ENCODE results near the gene KCNAB1.

KCNAB1 gene

GRCh38 chr3:156433138-156433537 lies 312.8 kb downstream of the KCNAB1 start:
- no peak for TF ChIP-seq EZH2phosphoT487 (IDR thresholded peaks at IDR 0.05; ENCODE audit: low read length)
- TF ChIP-seq EZH2 (optimal IDR thresholded peaks at IDR 0.05; ENCODE audit: low read depth, low read length), result no peak
- TF ChIP-seq, protein P1, sequence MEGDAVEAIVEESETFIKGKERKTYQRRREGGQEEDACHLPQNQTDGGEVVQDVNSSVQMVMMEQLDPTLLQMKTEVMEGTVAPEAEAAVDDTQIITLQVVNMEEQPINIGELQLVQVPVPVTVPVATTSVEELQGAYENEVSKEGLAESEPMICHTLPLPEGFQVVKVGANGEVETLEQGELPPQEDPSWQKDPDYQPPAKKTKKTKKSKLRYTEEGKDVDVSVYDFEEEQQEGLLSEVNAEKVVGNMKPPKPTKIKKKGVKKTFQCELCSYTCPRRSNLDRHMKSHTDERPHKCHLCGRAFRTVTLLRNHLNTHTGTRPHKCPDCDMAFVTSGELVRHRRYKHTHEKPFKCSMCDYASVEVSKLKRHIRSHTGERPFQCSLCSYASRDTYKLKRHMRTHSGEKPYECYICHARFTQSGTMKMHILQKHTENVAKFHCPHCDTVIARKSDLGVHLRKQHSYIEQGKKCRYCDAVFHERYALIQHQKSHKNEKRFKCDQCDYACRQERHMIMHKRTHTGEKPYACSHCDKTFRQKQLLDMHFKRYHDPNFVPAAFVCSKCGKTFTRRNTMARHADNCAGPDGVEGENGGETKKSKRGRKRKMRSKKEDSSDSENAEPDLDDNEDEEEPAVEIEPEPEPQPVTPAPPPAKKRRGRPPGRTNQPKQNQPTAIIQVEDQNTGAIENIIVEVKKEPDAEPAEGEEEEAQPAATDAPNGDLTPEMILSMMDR (IDR thresholded peaks at IDR 0.05; ENCODE audit: low read length), result no peak
- H3K4me2 ChIP-seq (ENCODE audit: low read depth, low read length), result no peak overlapping the region
- H3K9me3 ChIP-seq (replicated peaks; ENCODE audit: insufficient read depth, low read length), result no peaks in the 10 kb centered on the region
- no peak overlapping the region for H3K9ac ChIP-seq (ENCODE audit: low read length)
- no peaks in the 10 kb centered on the region for H3K36me3 ChIP-seq (replicated peaks; ENCODE audit: insufficient read depth, low read length)
- H3K27me3 ChIP-seq (replicated peaks; ENCODE audit: insufficient read depth, low read length), result no peaks in the 10 kb centered on the region
- H3F3A ChIP-seq (ENCODE audit: insufficient read depth, low read length), result no peaks in the 10 kb centered on the region
- no peak overlapping the region for H2AFZ ChIP-seq (ENCODE audit: low read length)
- H3K79me2 ChIP-seq (ENCODE audit: low read length), result no peaks in the 10 kb centered on the region
- no peak for DNase-seq
- H3K9me2 ChIP-seq (replicated peaks; ENCODE audit: insufficient read depth, low read length), result no peaks in the 10 kb centered on the region
- no peak overlapping the region for H3K4me3 ChIP-seq (ENCODE audit: low read length)
- H4K20me1 ChIP-seq (ENCODE audit: insufficient read depth, low read length), result no peaks in the 10 kb centered on the region
- H3K27ac ChIP-seq (ENCODE audit: low read length), result no peak overlapping the region
- H3K4me1 ChIP-seq (ENCODE audit: low read length), result no peaks in the 10 kb centered on the region

GRCh38 chr3:156433910-156434309 lies 313.5 kb downstream of the KCNAB1 start:
- TF ChIP-seq EZH2 (optimal IDR thresholded peaks at IDR 0.05; ENCODE audit: low read depth, low read length) (no peak), EZH2phosphoT487 (IDR thresholded peaks at IDR 0.05; ENCODE audit: low read length) (no peak)
- TF ChIP-seq, protein P1 (IDR thresholded peaks at IDR 0.05; ENCODE audit: low read length), result no peak
- H3K27me3 ChIP-seq (replicated peaks; ENCODE audit: insufficient read depth, low read length), result no peaks in the 10 kb centered on the region
- no peaks in the 10 kb centered on the region for H3K36me3 ChIP-seq (replicated peaks; ENCODE audit: insufficient read depth, low read length)
- H3K9me2 ChIP-seq (replicated peaks; ENCODE audit: insufficient read depth, low read length), result no peaks in the 10 kb centered on the region
- no peak for DNase-seq
- no peaks in the 10 kb centered on the region for H3K9me3 ChIP-seq (replicated peaks; ENCODE audit: insufficient read depth, low read length)
- H2AFZ ChIP-seq (ENCODE audit: low read length), result no peak overlapping the region
- H3K4me3 ChIP-seq (ENCODE audit: low read length), result no peak overlapping the region
- H3K9ac ChIP-seq (ENCODE audit: low read length), result no peak overlapping the region
- H4K20me1 ChIP-seq (ENCODE audit: insufficient read depth, low read length), result no peaks in the 10 kb centered on the region
- no peak overlapping the region for H3K4me2 ChIP-seq (ENCODE audit: low read depth, low read length)
- no peak overlapping the region for H3K27ac ChIP-seq (ENCODE audit: low read length)
- H3K4me1 ChIP-seq (ENCODE audit: low read length), result no peaks in the 10 kb centered on the region
- H3F3A ChIP-seq (ENCODE audit: insufficient read depth, low read length), result no peaks in the 10 kb centered on the region
- H3K79me2 ChIP-seq (ENCODE audit: low read length), result no peaks in the 10 kb centered on the region

- TF ChIP-seq EZH2 (optimal IDR thresholded peaks at IDR 0.05; ENCODE audit: low read depth, low read length), result no peak
- TF ChIP-seq, protein P1 (IDR thresholded peaks at IDR 0.05; ENCODE audit: low read length), result no peak
- Histone ChIP-seq H3K27ac (ENCODE audit: low read length) (no peak overlapping the region), H3K79me2 (ENCODE audit: low read length) (no peaks in the 10 kb centered on the region), H2AFZ (ENCODE audit: low read length) (no peak overlapping the region), H3F3A (ENCODE audit: insufficient read depth, low read length) (no peaks in the 10 kb centered on the region), H3K9ac (ENCODE audit: low read length) (no peak overlapping the region), H3K9me3 (replicated peaks; ENCODE audit: insufficient read depth, low read length) (no peaks in the 10 kb centered on the region), H3K9me2 (replicated peaks; ENCODE audit: insufficient read depth, low read length) (no peaks in the 10 kb centered on the region), H3K27me3 (replicated peaks; ENCODE audit: insufficient read depth, low read length) (no peaks in the 10 kb centered on the region), H3K4me3 (ENCODE audit: low read length) (no peak overlapping the region), H3K36me3 (replicated peaks; ENCODE audit: insufficient read depth, low read length) (no peaks in the 10 kb centered on the region), H3K4me1 (ENCODE audit: low read length) (no peaks in the 10 kb centered on the region), H3K4me2 (ENCODE audit: low read depth, low read length) (no peak overlapping the region), H4K20me1 (ENCODE audit: insufficient read depth, low read length) (no peaks in the 10 kb centered on the region)
- DNase-seq, result no peak
These were observed 314.5 kb downstream of the KCNAB1 start for GRCh38 chr3:156434921-156435320.
